HG03342 (cell line): ENCODE data around the gene GCNT3.

ENCODE experiments used
- ATAC-seq: cut with Tn5 transposase; IDR thresholded peaks from one replicate; pipeline ENCODE4 v1.9.1; 2021; ENCODE audit warnings: mild to moderate bottlenecking, moderate library complexity; ENCODE audit not compliant: unreplicated experiment

Gene GCNT3, protein sequence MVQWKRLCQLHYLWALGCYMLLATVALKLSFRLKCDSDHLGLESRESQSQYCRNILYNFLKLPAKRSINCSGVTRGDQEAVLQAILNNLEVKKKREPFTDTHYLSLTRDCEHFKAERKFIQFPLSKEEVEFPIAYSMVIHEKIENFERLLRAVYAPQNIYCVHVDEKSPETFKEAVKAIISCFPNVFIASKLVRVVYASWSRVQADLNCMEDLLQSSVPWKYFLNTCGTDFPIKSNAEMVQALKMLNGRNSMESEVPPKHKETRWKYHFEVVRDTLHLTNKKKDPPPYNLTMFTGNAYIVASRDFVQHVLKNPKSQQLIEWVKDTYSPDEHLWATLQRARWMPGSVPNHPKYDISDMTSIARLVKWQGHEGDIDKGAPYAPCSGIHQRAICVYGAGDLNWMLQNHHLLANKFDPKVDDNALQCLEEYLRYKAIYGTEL

DNA sequence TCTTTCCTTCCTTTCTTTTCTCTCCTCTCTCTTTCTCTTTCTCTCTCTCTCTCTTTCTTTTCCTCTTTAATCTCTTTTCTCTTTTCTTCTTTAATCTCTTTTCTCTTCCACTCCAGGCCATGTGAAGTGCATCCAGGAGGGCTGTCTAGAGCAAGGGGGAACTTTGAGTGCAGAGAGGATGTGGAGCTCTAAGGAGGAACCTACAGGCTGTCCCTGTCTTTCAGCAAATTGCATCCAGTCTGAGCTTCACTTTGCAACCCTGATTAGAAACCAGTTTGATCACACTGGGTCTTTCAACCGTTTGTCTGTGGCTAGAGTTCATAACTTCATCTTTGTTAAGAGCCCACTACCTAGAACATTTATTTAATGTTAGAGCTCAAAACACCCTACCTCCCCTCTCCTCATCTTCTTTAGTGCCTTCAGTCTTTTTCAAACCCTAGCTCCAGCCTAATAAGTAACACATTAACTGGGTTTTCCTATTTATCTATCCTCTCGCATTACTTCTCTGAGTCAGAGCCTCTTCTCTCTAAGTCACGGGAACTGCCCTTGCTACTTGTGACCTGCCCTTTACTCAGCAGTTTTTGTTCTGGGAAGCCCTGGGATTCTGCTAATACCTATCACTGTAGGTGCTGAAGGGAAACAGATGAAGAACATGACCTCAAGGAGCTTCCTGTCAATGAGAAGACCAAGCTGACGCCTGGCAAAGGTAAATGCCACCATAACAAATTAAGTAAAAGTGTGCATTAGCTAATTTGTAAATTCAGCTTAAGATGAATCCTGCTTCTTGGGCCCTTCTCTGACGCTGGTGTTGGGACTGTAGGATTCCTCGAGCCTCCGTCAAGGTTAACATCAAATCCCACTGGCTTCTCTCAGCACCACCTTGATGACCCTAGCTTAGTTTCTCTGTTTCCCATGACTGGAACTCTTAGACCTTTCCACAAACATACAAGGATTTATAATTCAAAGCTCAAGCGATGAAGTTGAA, at the start of gene GCNT3:
GCNT3 (plus strand) TSS at position 508 of the 985 bp plus-strand sequence. CDS start 6,456 bp downstream, outside the sequence.
- no peak for ATAC-seq

DNA sequence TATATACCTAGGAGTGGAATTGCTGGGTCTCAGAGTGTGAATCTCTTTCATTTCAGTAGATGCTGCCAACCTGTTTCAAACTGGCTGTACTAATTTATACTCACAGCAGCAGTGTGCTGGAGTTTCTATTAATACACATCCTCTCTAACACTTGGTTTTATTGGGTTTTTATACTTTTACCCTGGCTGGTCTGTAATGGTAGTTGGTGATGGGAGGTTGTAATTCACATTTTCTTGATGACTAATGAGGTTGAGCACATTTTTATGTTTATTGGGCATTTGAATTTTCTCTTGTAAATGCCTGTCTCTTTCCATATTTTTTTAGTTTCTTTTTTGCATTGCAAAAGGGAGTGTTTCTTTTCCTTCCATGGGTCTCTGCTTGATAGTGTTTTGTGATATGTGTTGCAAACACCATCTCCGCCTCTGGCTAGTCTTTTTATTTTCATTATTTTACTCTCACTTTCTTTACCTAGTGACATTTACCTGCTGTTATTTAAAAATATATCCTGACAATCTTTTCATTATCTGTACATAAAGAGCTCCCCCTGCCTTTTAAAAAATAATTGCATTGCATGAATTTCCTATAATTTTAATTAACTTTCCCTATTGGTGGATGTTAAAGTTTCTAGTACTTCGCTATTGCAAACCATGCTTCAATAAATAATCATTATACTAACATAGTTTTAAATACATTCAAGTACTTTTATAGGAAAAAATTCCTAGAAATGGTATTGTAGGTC, 49.0 kb upstream of the GCNT3 start:
- no peak for ATAC-seq

DNA sequence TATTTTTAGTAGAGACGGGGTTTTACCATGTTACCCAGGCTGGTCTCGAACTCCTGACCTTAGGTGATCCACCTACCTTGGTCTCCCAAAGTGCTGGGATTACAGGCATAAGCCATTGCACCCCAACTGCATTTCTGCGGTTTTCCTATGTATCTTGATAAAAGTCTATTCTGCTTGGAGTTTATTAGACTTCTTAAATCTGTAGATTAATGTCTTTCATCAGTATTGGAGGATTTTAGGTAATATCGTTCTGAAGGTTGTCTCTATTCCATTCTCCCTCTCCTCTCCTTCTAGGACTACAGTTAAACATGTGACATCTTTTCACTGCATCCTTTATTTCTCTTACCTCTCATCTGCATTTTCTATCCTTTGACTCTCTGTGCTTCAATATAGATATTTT, 46.3 kb upstream of the GCNT3 start:
- no peak for ATAC-seq

DNA sequence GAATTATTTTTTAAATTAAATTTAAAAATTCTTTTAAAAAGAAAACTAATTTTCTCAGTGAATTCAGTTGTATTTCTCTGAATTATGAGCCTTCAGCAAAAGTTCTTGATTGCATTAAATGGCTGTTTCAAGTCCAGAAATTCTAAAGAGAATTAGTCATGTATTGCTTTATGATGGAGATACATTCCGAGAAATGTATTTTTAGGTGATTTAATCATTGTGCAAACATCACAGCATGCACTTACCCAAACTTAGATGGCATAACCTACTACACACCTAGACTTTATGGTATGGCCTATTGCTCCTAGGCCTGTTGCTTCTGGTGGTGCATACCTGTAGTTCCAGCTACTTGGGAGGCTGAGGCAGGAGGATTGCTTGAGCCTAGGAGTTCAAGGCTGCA, 44.3 kb upstream of the GCNT3 start:
- ATAC-seq: no peak

DNA sequence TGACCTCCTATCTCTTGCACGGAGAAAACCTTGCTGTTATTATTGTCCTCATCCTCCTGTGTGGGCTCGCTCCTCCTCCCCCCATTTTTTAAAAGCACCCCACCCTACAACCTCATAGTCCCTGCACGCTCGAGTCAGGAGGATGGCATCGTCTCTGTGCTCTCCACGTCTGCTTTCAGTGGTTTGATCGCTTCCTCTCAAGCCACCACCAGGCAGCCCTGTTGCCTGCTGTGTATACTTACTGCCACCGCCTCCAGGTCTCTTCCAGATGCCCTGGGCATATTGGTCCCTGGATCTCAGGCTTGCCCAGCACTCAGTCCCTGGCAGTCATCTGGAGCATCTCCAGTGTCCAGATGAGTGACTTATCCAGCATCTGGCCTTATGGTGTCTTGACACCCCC, 42.1 kb upstream of the GCNT3 start:
- no peak for ATAC-seq

DNA sequence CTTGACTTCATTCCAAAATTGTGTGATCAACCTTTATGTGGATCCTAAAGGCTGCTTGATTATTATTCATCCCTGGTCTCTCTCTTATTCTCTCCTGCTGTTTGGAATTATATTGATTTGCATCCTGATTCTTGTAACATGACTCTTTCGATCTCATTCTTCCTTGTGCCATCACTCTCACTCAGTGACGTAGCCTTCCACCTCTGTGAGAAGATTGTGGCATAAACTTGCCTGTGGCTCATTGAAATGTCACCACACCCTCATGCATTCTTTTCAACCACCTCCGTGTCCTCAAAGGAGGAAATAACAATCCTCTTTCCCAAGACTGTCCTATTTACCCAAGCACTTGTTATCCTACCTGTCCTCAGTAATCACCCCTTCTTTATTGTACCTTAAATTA, 41.3 kb upstream of the GCNT3 start:
- no peak for ATAC-seq

DNA sequence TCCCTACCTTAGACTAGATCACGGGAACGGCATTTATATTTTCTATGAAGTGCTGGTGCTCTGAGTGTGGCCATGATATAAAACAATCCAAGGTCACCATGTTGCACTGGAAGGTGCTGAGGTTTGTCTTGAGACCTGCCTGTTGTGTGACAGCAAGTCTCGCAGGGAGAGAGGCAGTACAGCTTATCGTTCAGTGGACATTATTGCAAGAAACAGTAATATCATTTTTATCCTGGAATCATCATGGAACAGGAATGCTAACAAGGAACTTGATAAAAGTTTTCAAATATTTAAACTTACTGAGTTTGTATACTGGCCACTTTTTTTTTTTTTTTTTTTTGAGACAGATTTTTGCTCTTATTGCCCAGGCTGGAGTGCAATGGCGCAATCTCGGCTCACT, 40.0 kb upstream of the GCNT3 start:
- ATAC-seq: no peak

DNA sequence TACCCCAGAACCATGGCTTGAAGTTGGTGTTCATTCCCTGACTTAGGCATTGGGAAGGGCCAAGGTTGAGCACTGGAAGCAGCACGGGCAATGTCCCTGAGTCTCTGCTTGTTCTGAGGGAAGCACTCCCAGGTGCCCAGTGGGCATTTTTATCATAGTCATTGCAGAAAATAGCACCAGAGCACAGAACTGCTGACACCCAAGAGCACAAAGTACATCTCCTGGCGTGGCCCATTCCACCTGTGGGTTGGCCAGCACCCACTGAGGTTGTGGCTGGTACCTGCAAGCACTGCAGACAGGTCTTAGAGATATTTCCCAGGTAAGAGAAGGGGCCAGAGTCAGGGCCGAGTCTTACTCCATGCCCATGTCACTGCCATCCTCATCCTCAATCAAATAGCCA, 28.5 kb upstream of the GCNT3 start:
- no peak for ATAC-seq

DNA sequence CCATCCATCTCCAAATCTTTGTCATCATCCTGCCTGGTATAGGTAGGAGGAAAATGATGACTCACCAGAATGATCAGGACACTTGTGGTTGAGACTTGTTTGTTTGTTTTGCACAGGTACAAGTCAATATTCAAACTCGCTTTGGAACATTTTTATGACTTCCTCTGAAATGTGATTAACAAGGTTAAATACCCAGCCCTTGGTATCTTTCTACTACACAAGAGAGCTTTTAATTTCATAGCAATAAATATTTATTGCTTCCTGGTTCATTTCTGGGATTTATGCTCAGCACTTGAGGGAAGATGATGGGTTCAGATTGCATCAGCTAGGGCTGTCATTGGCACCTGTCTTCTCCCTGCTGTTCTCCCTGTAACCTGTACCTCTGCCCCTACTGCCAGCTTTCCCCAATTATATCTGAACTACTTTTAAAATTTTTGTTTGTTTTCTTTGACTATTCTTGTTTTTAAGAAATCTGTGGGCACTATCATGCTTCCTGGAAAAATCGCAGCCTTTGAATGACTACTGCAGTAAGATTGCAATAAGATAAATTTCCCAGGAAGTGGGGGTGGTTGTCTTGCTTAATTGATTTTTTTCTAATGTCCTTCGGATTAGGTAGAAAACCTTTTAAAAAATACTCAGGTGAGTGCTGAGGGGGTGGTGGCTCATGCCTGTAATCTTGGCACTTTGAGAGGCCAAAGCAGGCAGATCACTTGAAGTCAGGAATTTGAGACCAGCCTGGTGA, 24.3 kb upstream of the GCNT3 start:
- ATAC-seq: no peak

DNA sequence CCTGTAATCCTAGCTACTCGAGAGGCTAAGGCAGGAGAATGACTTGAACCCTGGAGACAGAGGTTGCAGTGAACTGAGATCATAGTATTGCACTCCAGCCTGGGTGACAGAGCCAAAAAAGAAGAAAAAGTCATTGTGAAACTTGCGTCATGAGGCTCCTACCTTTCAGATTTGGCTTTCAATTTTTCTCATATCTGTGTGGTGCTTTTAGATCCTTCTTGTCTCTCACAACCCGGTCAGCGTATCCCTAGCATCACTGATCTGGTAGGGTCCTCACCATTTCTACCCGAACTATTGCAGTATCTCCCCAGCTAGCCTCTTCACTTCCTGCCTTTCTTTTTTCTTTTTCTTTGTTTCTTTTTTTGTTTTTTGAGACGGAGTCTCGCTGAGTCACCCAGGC, 21.6 kb upstream of the GCNT3 start:
- ATAC-seq: no peak

DNA sequence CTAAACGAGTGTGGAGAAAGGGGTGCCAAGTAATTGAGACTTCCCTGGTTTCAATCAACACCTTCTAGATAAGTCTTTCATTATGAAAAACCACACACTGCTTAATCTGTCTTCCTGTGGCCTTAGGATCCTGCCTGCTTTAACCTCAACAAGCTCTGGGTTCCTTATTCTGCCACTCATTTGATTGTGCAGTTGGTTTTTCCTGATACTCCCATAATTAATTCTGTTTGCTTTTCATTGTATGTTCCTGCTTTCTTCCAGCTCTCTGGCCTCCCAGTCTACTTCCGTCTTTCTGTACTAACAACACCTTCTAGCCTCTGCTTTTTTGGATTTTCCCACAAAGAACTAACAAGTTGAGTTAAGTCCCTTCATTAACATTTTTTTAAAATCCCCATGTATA, 20.2 kb upstream of the GCNT3 start:
- no peak for ATAC-seq

DNA sequence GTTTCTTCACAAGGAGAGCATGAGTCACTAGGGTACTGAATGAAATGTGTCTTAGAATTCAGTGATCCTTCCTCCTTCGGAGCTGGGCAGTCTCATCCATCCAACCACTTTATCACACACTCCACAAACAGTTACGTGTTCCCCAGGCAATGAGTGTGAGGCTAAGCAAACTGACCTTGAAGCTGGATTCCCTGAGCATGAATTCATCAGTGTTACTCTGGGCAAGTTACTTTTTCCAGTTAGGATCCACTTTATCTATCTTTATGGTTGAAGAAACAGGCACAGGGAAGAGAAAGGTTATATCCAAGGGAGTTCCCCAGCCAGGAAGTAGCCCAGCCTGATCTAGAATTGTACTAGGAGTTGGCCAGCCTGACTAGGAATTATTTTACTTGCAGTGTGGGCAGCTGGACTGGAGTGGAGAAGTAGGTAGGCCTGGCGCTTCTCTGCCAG, 17.1 kb upstream of the GCNT3 start:
- ATAC-seq: no peak

DNA sequence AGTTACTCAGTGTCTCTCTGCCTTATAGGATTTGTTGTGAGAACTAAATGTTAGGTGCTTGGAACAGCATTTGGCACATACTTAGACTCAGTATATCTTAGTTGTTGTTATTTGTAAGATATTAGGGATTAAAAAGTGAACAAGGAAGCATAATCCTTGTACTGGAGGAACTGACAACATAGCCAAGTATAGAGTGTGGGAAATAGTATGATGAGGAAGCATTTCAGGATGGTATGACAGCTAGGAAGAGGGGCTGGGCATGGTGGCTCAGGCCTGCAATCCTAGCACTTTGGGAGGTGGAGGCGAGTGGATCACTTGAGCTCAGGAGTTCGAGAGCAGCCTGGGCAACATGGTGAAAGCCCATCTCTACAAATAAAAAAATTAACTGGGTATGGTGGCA, 16.6 kb upstream of the GCNT3 start:
- ATAC-seq: no peak

DNA sequence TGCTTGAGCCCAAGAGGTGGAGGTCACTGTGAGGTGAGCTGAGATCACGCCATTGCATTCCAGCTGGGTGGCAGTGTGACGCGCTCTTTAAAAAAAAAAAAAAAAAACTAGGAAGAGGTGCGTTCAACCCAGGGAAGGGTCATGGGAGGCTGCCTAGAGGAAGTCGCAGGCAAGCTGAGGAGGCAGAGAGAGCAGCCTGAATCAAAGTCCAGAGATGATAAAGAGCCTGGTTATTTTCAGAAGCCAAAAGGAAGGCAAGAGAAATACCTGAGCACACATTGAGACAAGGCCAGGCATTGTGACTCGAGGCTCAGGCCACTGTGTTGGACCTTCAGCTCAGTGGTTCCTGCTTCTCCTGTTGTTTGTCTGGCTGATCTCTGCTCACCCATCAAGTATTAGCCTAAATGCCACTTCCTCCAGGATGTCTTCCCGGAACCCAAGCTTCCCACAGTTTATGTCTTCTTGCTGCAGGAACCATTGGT, 16.1 kb upstream of the GCNT3 start:
- no peak for ATAC-seq

DNA sequence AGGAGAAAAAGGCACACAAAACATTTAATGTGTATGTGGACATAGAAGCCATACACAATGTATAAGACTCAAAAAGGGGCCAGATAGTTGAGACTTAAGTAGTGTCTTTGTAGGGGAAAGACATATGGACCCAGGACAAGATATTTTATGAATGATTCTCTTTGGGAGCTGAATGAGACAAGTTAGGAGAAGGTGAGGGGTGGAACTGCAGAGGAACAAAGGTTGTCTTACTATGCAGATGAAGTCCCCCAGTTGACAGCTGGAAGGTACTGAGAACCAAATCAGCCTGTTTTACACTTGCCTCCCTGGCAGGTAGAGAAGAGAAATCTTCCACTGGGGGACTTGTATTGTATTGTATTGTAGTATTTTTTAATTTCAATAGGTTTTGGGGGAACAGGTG, 14.9 kb upstream of the GCNT3 start:
- ATAC-seq: no peak

DNA sequence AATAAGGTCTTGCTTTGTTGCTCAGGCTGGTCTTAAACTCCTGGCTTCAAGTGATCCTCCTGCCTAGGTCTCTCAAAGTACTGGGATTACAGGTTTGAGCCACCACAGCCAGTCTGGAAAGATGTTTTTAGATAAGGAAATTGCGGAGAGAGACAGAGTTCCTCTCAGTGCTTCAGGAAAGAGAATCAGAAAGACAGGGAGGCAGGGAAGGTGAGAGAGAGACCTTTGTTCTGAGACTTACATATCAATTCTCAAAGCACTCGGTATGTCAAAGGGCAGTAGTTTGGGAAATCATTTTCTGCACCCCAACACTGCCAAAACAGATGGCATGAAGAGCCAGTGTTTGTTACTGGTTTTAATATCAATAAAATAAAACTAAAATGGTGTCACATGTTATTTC, 13.1 kb upstream of the GCNT3 start:
- no peak for ATAC-seq

DNA sequence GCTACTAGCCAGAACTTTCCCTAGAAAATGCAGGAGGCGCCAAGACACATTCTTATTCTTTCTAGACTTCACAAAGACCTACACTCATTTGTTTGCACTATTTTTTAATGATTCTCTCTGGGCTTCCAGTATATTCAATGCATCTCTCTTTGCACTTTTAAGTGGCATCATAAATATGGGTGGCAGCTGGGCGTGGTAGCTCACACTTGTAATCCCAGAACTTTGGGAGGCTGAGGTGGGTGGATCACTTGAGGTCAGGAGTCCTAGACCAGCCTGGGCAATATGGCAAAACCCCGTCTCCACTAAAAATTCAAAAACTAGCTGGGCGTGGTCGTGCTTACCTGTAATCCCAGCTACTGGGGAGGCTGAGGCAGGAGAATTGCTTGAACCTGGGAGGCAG, 5.6 kb upstream of the GCNT3 start:
- no peak for ATAC-seq

DNA sequence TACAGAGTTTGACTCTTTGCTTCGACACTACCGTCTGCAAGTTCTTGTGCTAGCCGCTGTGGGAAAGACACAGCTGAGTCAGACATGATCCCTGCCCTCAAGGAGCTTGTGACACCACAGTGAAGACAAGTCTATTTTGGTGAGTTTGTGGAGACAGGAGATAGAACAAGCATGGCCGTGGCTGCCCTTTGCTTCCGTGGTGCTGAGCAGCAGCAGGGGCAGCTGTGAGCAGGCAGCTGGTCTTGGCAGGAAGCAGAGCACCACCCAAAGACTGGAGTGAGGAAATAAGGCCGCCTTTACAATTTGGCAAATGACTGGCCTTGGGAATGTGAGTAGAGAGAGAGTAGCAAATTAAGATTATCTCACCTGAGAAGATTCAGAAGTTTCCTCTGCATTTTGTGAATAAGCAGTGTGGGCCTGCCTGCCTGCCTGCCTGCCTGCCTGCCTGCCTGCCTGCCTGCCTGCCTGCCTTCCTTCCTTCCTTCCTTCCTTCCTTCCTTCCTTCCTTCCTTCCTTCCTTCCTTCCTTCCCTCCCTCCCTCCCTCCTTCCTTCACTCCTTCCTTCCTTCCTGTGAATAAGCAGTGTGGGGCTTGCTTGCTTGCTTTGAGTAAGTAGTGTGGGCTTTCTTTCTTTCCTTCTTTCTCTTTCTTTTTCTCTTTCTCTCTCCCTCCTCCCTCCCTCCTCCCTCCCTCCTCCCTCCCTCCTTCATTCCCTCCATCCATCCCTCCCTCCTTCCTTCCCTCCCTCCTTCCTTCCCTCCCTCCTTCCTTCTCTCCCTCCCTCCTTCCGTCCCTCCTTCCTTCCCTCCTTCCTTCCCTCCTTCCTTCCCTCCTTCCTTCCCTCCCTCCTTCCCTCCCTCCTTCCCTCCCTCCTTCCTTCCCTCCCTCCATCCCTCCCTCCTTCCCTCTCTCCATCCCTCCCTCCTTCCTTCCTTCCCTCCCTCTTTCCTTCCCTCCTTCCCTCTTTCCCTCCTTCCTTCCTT, 1.6 kb upstream of the GCNT3 start:
- no peak for ATAC-seq

DNA sequence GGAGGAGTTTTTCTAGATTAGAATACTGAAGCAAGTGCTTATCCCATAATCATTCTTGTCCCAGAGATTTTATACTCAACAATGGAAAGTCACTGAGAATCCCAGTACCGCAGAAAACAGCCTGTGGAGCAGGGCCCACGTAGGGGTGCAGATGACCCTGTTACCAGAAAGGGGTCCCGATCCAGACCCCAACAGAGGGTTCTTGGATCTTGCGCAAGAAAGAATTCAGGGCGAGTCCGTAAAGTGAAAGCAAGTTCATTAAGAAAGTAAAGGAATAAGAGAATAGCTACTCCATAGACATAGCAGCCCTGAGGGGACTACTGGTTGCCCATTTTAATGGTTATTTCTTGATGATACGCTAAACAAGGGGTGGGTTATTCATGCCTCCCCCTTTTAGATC, 2.6 kb downstream of the GCNT3 start:
- ATAC-seq: no peak
